Activated naive CD8-positive, alpha-beta T cell treated with anti-CD3 and anti-CD28 coated beads, Interleukin-2, amount 50 U/mL, for 24 hours (primary cell): ENCODE measurements around the gene OAS1.

Experiments
- ATAC-seq: fragments of 150-1000 bp; cut with Tn5 transposase; one replicate; pipeline ENCODE4 v1.10.0; 2021
- DNase-seq: peaks from one replicate; pipeline ENCODE4 v3.0.0; 2021
- H3K27ac Mint-ChIP-seq: one replicate; pipeline ENCODE4 v1.8.0; 2021; ENCODE audit warnings: mild to moderate bottlenecking, mixed read lengths
- H3K27me3 Mint-ChIP-seq: one replicate; pipeline ENCODE4 v1.8.0; 2021; ENCODE audit warnings: mixed read lengths
- H3K36me3 Mint-ChIP-seq: one replicate; pipeline ENCODE4 v1.8.0; 2021; ENCODE audit warnings: low read depth, mixed read lengths
- H3K4me1 Mint-ChIP-seq: one replicate; pipeline ENCODE4 v1.8.0; 2021; ENCODE audit warnings: mixed read lengths
- H3K4me3 Mint-ChIP-seq: one replicate; pipeline ENCODE4 v1.8.0; 2021; ENCODE audit warnings: mild to moderate bottlenecking, moderate library complexity, mixed read lengths
- H3K9me3 Mint-ChIP-seq: one replicate; pipeline ENCODE4 v1.8.0; 2021; ENCODE audit warnings: mixed read lengths

The OAS1 gene

GRCh38 chr12:112881602-112882001 is 25.2 kb upstream of the OAS1 start:
- no peaks in the 10 kb centered on the region for H3K36me3 Mint-ChIP-seq
- H3K4me1 Mint-ChIP-seq = no peaks in the 10 kb centered on the region
- H3K27me3 Mint-ChIP-seq = peaks cover 18% of the 10 kb centered on the region
- no peak for DNase-seq
- no peak for ATAC-seq
- no peak overlapping the region for H3K4me3 Mint-ChIP-seq
- H3K9me3 Mint-ChIP-seq = peaks cover 6% of the 10 kb centered on the region
- H3K27ac Mint-ChIP-seq = no peak overlapping the region

GRCh38 chr12:112885236-112885635 is 21.5 kb upstream of the OAS1 start:
- H3K27ac Mint-ChIP-seq = no peak overlapping the region
- DNase-seq (no peak), ATAC-seq (no peak)
- H3K36me3 Mint-ChIP-seq = no peaks in the 10 kb centered on the region
- H3K4me3 Mint-ChIP-seq = no peak overlapping the region
- peaks cover 6% of the 10 kb centered on the region for H3K9me3 Mint-ChIP-seq
- no peaks in the 10 kb centered on the region for H3K4me1 Mint-ChIP-seq
- peaks cover 5% of the 10 kb centered on the region for H3K27me3 Mint-ChIP-seq

DNA sequence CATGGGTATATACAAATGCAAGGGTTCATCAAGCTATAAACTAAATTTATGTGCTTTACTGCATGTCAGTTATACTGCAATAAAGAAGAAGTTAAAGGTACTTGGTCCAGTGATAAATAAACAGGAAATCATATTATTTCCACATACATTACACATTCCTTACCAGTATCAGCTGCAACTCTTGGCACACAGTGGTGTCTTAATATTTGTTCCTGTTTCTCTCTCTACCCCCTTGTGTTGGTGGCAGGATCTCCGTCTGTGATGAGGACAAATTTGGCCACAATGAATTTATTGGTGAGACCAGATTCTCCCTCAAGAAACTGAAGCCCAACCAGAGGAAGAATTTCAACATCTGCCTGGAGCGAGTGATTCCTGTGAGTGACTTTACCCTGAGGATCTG is 19.2 kb upstream of the OAS1 start:
- no peak overlapping the region for H3K27ac Mint-ChIP-seq
- H3K4me1 Mint-ChIP-seq = no peaks in the 10 kb centered on the region
- no peak overlapping the region for H3K4me3 Mint-ChIP-seq
- peaks cover 5% of the 10 kb centered on the region for H3K27me3 Mint-ChIP-seq
- DNase-seq (no peak), ATAC-seq (no peak)
- peaks cover 6% of the 10 kb centered on the region for H3K9me3 Mint-ChIP-seq
- H3K36me3 Mint-ChIP-seq = no peaks in the 10 kb centered on the region

DNA sequence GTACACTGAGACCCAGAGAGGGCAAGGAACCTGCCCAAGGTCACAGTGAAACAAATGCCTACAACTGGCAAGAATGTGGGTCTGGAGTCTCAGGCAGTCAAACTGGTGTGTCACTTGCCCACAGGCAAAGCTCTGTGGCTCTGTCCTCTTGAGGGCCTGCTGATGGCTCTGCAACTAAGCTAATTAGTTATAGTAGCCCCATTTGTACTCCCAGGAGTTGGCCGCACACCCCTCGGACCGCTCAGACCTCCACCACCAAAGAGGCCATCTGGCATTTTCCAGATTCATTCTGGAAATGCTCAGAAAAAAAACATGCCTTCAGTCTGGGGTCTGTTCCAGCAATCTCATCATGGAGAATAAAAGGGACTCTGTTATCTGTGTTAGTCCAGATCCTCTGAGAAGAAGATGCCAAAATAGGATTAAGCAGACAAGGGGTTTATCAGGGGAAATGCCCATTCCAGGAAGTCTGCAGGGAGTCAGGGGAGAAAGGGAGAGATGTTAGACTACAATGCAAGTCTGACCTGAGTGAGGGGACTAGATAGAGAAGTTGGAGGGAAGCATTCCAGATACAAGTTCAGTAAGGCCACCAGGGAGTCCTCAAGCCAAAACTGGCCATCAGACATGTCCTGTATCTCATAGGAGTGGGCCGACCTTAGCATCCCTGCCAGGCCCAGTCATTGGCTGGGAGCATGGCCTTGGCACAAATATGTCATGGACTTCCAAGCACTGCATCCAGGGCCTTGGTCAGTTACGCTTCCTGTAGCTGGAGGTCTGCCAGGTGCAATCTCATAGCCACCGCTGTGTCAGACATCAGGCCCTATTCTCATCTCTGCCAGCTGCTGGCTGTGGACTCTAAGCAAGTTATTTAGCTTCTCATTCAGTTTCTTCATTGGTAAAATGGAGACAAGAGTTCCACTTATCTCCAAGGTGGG is 15.4 kb upstream of the OAS1 start:
- Mint-ChIP-seq H3K4me1 (no peaks in the 10 kb centered on the region), H3K36me3 (no peaks in the 10 kb centered on the region), H3K9me3 (no peaks in the 10 kb centered on the region), H3K27me3 (peaks cover 5% of the 10 kb centered on the region), H3K4me3 (no peak overlapping the region), H3K27ac (no peak overlapping the region)
- DNase-seq = no peak
- no peak for ATAC-seq

DNA sequence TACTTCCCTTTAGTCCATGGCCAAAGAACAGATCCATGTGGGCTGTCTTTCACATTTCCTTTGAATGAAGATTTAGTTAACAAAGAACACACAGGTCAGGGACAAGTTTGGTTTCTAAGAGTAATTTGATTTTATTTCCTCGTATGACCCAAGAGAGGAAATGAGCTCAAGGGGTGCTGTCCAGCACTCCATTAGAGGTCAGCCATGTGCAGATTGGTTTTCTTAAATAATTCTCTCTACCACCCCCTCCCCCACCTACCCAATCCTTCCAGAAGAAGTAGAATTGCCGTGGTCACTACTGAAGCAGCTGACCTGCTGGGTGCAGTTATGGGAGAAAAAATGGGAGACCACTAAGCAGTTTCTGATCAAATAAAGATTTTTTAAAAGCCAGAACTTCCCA is 13.9 kb upstream of the OAS1 start:
- Mint-ChIP-seq H3K27ac (no peak overlapping the region), H3K36me3 (no peaks in the 10 kb centered on the region), H3K27me3 (peaks cover 10% of the 10 kb centered on the region), H3K9me3 (no peaks in the 10 kb centered on the region), H3K4me1 (no peaks in the 10 kb centered on the region), H3K4me3 (no peak overlapping the region)
- DNase-seq (no peak), ATAC-seq (no peak)

DNA sequence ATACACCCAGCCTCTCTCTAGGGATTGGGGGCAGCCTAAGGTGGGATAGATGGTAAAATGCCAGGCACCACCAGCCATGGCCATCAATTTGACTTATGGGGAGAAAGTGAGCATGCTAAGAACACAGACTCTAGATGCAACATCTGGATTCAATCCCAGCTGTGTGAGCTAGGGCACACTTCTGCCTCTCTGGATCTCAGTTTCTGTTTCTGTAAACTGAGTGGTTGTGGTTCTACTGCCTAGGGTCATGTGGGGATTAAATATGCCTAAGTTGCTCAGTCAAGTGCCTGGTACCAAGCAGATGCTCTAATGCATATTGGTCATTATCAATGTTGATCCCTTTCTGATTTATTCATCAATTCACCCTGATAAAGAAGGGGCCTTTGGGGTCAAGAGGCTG is 12.6 kb upstream of the OAS1 start:
- DNase-seq (no peak), ATAC-seq (no peak)
- Mint-ChIP-seq H3K27me3 (peaks cover 10% of the 10 kb centered on the region), H3K36me3 (no peaks in the 10 kb centered on the region), H3K4me3 (no peak overlapping the region), H3K27ac (no peak overlapping the region), H3K9me3 (no peaks in the 10 kb centered on the region), H3K4me1 (no peaks in the 10 kb centered on the region)

GRCh38 chr12:112898380-112898779 is 8.4 kb upstream of the OAS1 start:
- Mint-ChIP-seq H3K36me3 (no peaks in the 10 kb centered on the region), H3K4me3 (no peak overlapping the region), H3K27ac (no peak overlapping the region), H3K4me1 (peaks cover 14% of the 10 kb centered on the region), H3K27me3 (peaks cover 8% of the 10 kb centered on the region), H3K9me3 (no peaks in the 10 kb centered on the region)
- ATAC-seq (no peak), DNase-seq (no peak)

- Mint-ChIP-seq H3K4me1 (peaks cover 25% of the 10 kb centered on the region), H3K4me3 (no peak overlapping the region), H3K36me3 (no peaks in the 10 kb centered on the region), H3K27ac (no peak overlapping the region), H3K9me3 (no peaks in the 10 kb centered on the region), H3K27me3 (peaks cover 5% of the 10 kb centered on the region)
- peak; percentile 69 for ATAC-seq
- peak; percentile 39 for DNase-seq
These were observed 6.2 kb upstream of the OAS1 start for GRCh38 chr12:112900298-112901145.

GRCh38 chr12:112901271-112901670 is 5.5 kb upstream of the OAS1 start:
- Mint-ChIP-seq H3K27ac (no peak overlapping the region), H3K9me3 (no peaks in the 10 kb centered on the region)
- no peak for ATAC-seq

DNA sequence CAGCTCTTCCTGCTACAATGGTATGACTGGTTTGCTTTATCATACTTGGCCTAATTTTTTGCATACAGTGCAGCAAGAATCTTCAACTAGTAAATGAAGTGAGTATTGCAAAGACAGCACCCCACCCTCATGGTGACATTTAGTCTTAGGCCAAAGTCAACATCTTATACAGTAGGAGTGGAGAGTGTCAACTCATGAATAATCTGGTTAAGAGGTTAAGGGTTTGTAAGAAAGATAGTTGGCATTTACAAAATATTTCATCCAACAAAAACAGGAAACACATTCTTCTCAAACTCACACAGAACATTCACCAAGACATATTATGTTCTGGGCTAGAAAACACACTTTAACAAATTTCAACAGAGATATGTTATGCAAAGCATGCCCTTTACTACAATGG is 2.2 kb upstream of the OAS1 start:
- Mint-ChIP-seq H3K4me3 (no peak overlapping the region), H3K27me3 (no peaks in the 10 kb centered on the region), H3K27ac (peak overlapping the region; percentile 13), H3K36me3 (peaks cover 2% of the 10 kb centered on the region), H3K4me1 (peaks cover 62% of the 10 kb centered on the region), H3K9me3 (no peaks in the 10 kb centered on the region)
- ATAC-seq (no peak), DNase-seq (no peak)

More at GRCh38 chr12:112901271-112901670, 5.5 kb upstream of the OAS1 start:
- no peak for DNase-seq
- peaks cover 30% of the 10 kb centered on the region for H3K4me1 Mint-ChIP-seq
- no peaks in the 10 kb centered on the region for H3K36me3 Mint-ChIP-seq
- H3K27me3 Mint-ChIP-seq = peaks cover 5% of the 10 kb centered on the region
- H3K4me3 Mint-ChIP-seq = no peak overlapping the region

DNA sequence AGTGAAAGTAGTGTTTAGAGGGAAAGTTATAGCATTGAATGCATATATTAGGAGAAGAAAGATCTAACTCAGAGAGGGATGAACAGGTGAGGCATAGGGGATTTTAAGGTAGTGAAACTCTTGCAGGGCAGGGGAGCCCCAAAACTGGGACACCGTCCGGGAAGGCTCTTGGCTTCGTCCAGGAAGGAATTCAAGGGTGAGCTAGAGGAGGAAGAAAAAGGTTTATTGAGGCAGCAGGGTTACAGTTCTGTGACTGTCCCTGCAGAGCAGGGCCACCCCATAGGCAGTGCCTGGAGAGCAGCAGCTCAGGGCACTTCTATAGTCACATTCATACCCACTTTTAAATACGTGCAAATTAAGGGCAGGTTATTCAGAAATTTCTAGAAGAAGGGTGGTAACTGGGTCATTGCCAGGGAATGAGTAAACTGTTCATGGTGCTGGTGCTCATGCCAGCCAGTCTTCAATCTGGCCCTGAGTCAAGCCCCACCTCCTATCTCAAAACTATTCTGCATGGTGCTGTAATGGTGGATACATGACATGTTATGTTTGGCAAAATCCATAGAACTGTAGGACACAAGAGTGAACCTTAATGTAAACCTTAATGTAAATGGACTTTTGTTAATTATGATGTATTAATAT is 1.2 kb upstream of the OAS1 start:
- peaks cover 70% of the 10 kb centered on the region for H3K4me1 Mint-ChIP-seq
- no peak overlapping the region for H3K27ac Mint-ChIP-seq
- DNase-seq (no peak), ATAC-seq (no peak)
- no peaks in the 10 kb centered on the region for H3K27me3 Mint-ChIP-seq
- H3K36me3 Mint-ChIP-seq = peaks cover 9% of the 10 kb centered on the region
- no peak overlapping the region for H3K4me3 Mint-ChIP-seq
- no peaks in the 10 kb centered on the region for H3K9me3 Mint-ChIP-seq

- Mint-ChIP-seq H3K36me3 (peaks cover 27% of the 10 kb centered on the region), H3K9me3 (no peaks in the 10 kb centered on the region), H3K4me3 (peak overlapping the region; percentile 90), H3K27me3 (no peaks in the 10 kb centered on the region), H3K27ac (peak overlapping the region; percentile 92), H3K4me1 (peaks cover 61% of the 10 kb centered on the region)
- ATAC-seq (no peak), DNase-seq (no peak)
These were observed 824 bp downstream of the OAS1 start for GRCh38 chr12:112907415-112908157.

DNA sequence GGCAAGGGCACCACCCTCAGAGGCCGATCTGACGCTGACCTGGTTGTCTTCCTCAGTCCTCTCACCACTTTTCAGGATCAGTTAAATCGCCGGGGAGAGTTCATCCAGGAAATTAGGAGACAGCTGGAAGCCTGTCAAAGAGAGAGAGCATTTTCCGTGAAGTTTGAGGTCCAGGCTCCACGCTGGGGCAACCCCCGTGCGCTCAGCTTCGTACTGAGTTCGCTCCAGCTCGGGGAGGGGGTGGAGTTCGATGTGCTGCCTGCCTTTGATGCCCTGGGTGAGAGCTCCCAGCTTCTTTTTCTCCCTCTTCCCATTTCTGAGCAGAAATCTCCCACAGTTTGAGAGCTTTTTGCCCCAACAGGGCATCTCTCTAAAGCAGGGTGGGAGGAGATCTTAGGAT is 1.8 kb downstream of the OAS1 start:
- Mint-ChIP-seq H3K36me3 (peaks cover 36% of the 10 kb centered on the region), H3K27me3 (no peaks in the 10 kb centered on the region), H3K27ac (peak overlapping the region; percentile 71), H3K4me3 (peak overlapping the region; percentile 90), H3K9me3 (peaks cover 9% of the 10 kb centered on the region), H3K4me1 (peaks cover 58% of the 10 kb centered on the region)
- ATAC-seq = no peak
- DNase-seq = peak; percentile 13

GRCh38 chr12:112909693-112910092 is 2.9 kb downstream of the OAS1 start:
- Mint-ChIP-seq H3K9me3 (peaks cover 15% of the 10 kb centered on the region), H3K36me3 (peaks cover 43% of the 10 kb centered on the region), H3K4me1 (peaks cover 52% of the 10 kb centered on the region), H3K27ac (peak overlapping the region; percentile 28), H3K4me3 (peak overlapping the region; percentile 90), H3K27me3 (no peaks in the 10 kb centered on the region)
- ATAC-seq = no peak
- DNase-seq = no peak
